ENCODE results near the gene MCL1. TPM values are rescaled to one million over a fixed set of nuclear protein-coding genes. Genes with fewer than 3 reads are reported as not detected.

MCL1 gene
- total RNA-seq, 1 donor from 2014 or later: 144 TPM

- DNase-seq (ENCODE audit: low read depth): no peak
- no peak for TF ChIP-seq CTCF (conservative IDR thresholded peaks at IDR 0.05; ENCODE audit: low read depth, low read length)
- peak overlapping the region; percentile 76 for H3K4me3 ChIP-seq (ENCODE audit: low read depth, low read length)
Measured at GRCh38 chr1:150578272-150579109, 919 bp downstream of the MCL1 start.

GRCh38 chr1:150577557-150578271 is 1.7 kb downstream of the MCL1 start:
- TF ChIP-seq CTCF (conservative IDR thresholded peaks at IDR 0.05; ENCODE audit: low read depth, low read length): no peak
- peak overlapping the region; percentile 76 for H3K4me3 ChIP-seq (ENCODE audit: low read depth, low read length)
- no peak for DNase-seq (ENCODE audit: low read depth)

- DNase-seq (ENCODE audit: low read depth): no peak
- peak overlapping the region; percentile 76 for H3K4me3 ChIP-seq (ENCODE audit: low read depth, low read length)
- no peak for TF ChIP-seq CTCF (conservative IDR thresholded peaks at IDR 0.05; ENCODE audit: low read depth, low read length)
Measured at GRCh38 chr1:150576794-150577556, 2.4 kb downstream of the MCL1 start.

- no peak for DNase-seq (ENCODE audit: low read depth)
- peak overlapping the region; percentile 76 for H3K4me3 ChIP-seq (ENCODE audit: low read depth, low read length)
- no peak for TF ChIP-seq CTCF (conservative IDR thresholded peaks at IDR 0.05; ENCODE audit: low read depth, low read length)
Measured at GRCh38 chr1:150576367-150576711, 3.1 kb downstream of the MCL1 start.

GRCh38 chr1:150575518-150576366 is 3.7 kb downstream of the MCL1 start:
- DNase-seq (ENCODE audit: low read depth): no peak
- peak overlapping the region; percentile 76 for H3K4me3 ChIP-seq (ENCODE audit: low read depth, low read length)
- no peak for TF ChIP-seq CTCF (conservative IDR thresholded peaks at IDR 0.05; ENCODE audit: low read depth, low read length)

GRCh38 chr1:150575072-150575489 is 4.3 kb downstream of the MCL1 start:
- DNase-seq (ENCODE audit: low read depth): no peak
- peak overlapping the region; percentile 76 for H3K4me3 ChIP-seq (ENCODE audit: low read depth, low read length)
- no peak for TF ChIP-seq CTCF (conservative IDR thresholded peaks at IDR 0.05; ENCODE audit: low read depth, low read length)
